Measurements from ENCODE around the gene ARHGAP23. TPM values are rescaled to one million over a fixed set of nuclear protein-coding genes. Genes with fewer than 3 reads are reported as not detected.
"Not testable (repeated sequence)": the region's sequence is repeated elsewhere in the genome, so short reads cannot be mapped to it uniquely, and the experiment has no call there.

ARHGAP23 gene
- total and polyA plus RNA-seq, 2 donors (not counting 1 experiment from before 2014, with no cell fraction given): 28.1 to 41.1 TPM

DNA sequence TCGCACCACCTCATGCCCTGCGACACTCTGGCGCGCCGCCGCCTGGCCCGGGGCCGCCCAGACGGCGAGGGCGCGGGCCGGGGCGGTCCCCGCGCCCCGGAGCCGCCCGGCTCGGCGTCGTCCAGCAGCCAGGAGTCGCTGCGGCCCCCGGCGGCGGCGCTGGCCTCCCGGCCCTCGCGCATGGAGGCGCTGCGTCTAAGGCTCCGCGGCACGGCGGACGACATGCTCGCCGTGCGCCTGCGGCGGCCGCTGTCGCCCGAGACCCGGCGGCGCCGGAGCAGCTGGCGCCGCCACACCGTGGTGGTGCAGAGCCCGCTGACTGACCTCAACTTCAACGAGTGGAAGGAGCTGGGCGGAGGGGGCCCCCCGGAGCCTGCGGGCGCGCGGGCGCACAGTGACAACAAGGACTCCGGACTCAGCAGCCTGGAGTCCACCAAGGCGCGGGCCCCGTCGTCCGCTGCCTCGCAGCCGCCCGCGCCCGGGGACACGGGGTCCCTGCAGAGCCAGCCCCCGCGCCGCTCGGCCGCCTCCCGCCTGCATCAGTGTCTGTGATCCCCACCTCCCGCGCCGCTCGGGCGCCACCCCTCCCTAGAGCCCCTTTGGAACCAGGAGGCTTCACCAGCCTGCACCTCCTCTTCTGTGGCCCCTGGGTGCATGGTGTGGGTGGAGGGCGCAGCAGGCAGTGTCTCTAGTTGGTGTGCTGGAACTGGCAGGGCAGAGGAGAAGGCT is 82.3 kb downstream of the ARHGAP23 start:
- peak overlapping the region; percentile 8 for H3K4me2 ChIP-seq (ENCODE audit: extremely low read depth, insufficient read depth, low read length)
- peak overlapping the region; percentile 4 for H3K27ac ChIP-seq (ENCODE audit: insufficient read depth, low read length)
- peaks cover 17% of the 10 kb centered on the region for H3K4me1 ChIP-seq (ENCODE audit: control insufficient read depth, extremely low read depth, insufficient read depth, low read length)
- H3K9ac ChIP-seq (ENCODE audit: insufficient read depth, low read length): no peak overlapping the region
- H3K27me3 ChIP-seq (ENCODE audit: control insufficient read depth, insufficient read depth, low read length): no peaks in the 10 kb centered on the region
- H3K9me3 ChIP-seq (ENCODE audit: control insufficient read depth, insufficient read depth, low read depth, low read length): no peaks in the 10 kb centered on the region
- no peak overlapping the region for H2AFZ ChIP-seq (ENCODE audit: low read length)
- peaks cover 9% of the 10 kb centered on the region for H3K36me3 ChIP-seq (ENCODE audit: control insufficient read depth, insufficient read depth, low read length)
- H4K20me1 ChIP-seq (ENCODE audit: control insufficient read depth, extremely low read depth, insufficient read depth, low read length): no peaks in the 10 kb centered on the region
- DNase-seq (ENCODE audit: low read depth in 2 of 2): peak; percentile 46 to 55
- H3K79me2 ChIP-seq (ENCODE audit: control insufficient read depth, insufficient read depth, low read length): no peaks in the 10 kb centered on the region
- TF ChIP-seq, protein P1, sequence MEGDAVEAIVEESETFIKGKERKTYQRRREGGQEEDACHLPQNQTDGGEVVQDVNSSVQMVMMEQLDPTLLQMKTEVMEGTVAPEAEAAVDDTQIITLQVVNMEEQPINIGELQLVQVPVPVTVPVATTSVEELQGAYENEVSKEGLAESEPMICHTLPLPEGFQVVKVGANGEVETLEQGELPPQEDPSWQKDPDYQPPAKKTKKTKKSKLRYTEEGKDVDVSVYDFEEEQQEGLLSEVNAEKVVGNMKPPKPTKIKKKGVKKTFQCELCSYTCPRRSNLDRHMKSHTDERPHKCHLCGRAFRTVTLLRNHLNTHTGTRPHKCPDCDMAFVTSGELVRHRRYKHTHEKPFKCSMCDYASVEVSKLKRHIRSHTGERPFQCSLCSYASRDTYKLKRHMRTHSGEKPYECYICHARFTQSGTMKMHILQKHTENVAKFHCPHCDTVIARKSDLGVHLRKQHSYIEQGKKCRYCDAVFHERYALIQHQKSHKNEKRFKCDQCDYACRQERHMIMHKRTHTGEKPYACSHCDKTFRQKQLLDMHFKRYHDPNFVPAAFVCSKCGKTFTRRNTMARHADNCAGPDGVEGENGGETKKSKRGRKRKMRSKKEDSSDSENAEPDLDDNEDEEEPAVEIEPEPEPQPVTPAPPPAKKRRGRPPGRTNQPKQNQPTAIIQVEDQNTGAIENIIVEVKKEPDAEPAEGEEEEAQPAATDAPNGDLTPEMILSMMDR (conservative IDR thresholded peaks at IDR 0.05 in 1 of 2, IDR thresholded peaks at IDR 0.05 in 1 of 2; ENCODE audit: low read depth in 1 of 2, low read length in 2 of 2): no peak
- no peak for TF ChIP-seq EZH2 (IDR thresholded peaks at IDR 0.05; ENCODE audit: low read length, missing control alignments)
- no peak overlapping the region for H3K4me3 ChIP-seq (replicated peaks in 1 of 4; ENCODE audit: control extremely low read depth in 1 of 4, insufficient read depth in 1 of 4, low read depth in 3 of 4, low read length in 4 of 4)

- H3K4me2 ChIP-seq (ENCODE audit: extremely low read depth, insufficient read depth, low read length): peak overlapping the region; percentile 38
- H3K27ac ChIP-seq (ENCODE audit: insufficient read depth, low read length): peak overlapping the region; percentile 28
- TF ChIP-seq, protein P1 (conservative IDR thresholded peaks at IDR 0.05 in 1 of 2, IDR thresholded peaks at IDR 0.05 in 1 of 2; ENCODE audit: low read depth in 1 of 2, low read length in 2 of 2): no peak
- no peak for TF ChIP-seq EZH2 (IDR thresholded peaks at IDR 0.05; ENCODE audit: low read length, missing control alignments)
- no peaks in the 10 kb centered on the region for H3K27me3 ChIP-seq (ENCODE audit: control insufficient read depth, insufficient read depth, low read length)
- no peak overlapping the region for H2AFZ ChIP-seq (ENCODE audit: low read length)
- no peaks in the 10 kb centered on the region for H3K9me3 ChIP-seq (ENCODE audit: control insufficient read depth, insufficient read depth, low read depth, low read length)
- H3K4me1 ChIP-seq (ENCODE audit: control insufficient read depth, extremely low read depth, insufficient read depth, low read length): peaks cover 17% of the 10 kb centered on the region
- no peak overlapping the region for H3K4me3 ChIP-seq (replicated peaks in 1 of 4; ENCODE audit: control extremely low read depth in 1 of 4, insufficient read depth in 1 of 4, low read depth in 3 of 4, low read length in 4 of 4)
- H3K9ac ChIP-seq (ENCODE audit: insufficient read depth, low read length): no peak overlapping the region
- peak; percentile 57 to 74 for DNase-seq (ENCODE audit: low read depth in 2 of 2)
- no peaks in the 10 kb centered on the region for H4K20me1 ChIP-seq (ENCODE audit: control insufficient read depth, extremely low read depth, insufficient read depth, low read length)
- no peaks in the 10 kb centered on the region for H3K79me2 ChIP-seq (ENCODE audit: control insufficient read depth, insufficient read depth, low read length)
- peaks cover 3% of the 10 kb centered on the region for H3K36me3 ChIP-seq (ENCODE audit: control insufficient read depth, insufficient read depth, low read length)
These were observed 83.2 kb downstream of the ARHGAP23 start for GRCh38 chr17:38511150-38512108.

- no peak for DNase-seq (ENCODE audit: low read depth in 2 of 2)
- no peak overlapping the region for H3K9ac ChIP-seq (ENCODE audit: insufficient read depth, low read length)
- H3K4me3 ChIP-seq (replicated peaks in 1 of 4; ENCODE audit: control extremely low read depth in 1 of 4, insufficient read depth in 1 of 4, low read depth in 3 of 4, low read length in 4 of 4): no peak overlapping the region
- H3K4me1 ChIP-seq (ENCODE audit: control insufficient read depth, extremely low read depth, insufficient read depth, low read length): peaks cover 17% of the 10 kb centered on the region
- H3K36me3 ChIP-seq (ENCODE audit: control insufficient read depth, insufficient read depth, low read length): no peaks in the 10 kb centered on the region
- no peaks in the 10 kb centered on the region for H3K79me2 ChIP-seq (ENCODE audit: control insufficient read depth, insufficient read depth, low read length)
- H2AFZ ChIP-seq (ENCODE audit: low read length): no peak overlapping the region
- TF ChIP-seq EZH2 (IDR thresholded peaks at IDR 0.05; ENCODE audit: low read length, missing control alignments): no peak
- TF ChIP-seq, protein P1 (conservative IDR thresholded peaks at IDR 0.05 in 1 of 2, IDR thresholded peaks at IDR 0.05 in 1 of 2; ENCODE audit: low read depth in 1 of 2, low read length in 2 of 2): no peak
- H3K27me3 ChIP-seq (ENCODE audit: control insufficient read depth, insufficient read depth, low read length): no peaks in the 10 kb centered on the region
- H3K9me3 ChIP-seq (ENCODE audit: control insufficient read depth, insufficient read depth, low read depth, low read length): no peaks in the 10 kb centered on the region
- H3K27ac ChIP-seq (ENCODE audit: insufficient read depth, low read length): no peak overlapping the region
- H4K20me1 ChIP-seq (ENCODE audit: control insufficient read depth, extremely low read depth, insufficient read depth, low read length): no peaks in the 10 kb centered on the region
- no peak overlapping the region for H3K4me2 ChIP-seq (ENCODE audit: extremely low read depth, insufficient read depth, low read length)
These were observed 84.3 kb downstream of the ARHGAP23 start for GRCh38 chr17:38512473-38513058.

DNA sequence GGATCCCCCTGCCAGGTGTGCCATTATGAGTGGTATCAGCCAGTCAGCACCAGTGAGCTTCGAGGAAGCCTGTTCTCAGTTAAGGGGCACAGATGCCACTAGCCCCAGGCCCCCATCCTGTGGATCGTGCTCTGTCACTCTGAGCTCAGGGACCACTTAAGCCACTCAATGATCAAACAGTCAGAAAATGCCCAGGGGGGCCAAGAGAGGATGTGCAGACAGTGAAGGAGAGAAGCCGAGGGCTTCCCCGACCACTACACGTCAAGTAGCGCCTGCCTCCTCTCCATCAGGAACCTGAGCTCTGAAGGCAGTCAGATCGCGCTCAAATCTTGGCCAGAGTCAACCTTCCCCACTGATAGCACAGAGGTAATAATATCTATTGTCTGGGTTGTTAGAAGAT is 98.3 kb downstream of the ARHGAP23 start:
- H3K9ac ChIP-seq (ENCODE audit: insufficient read depth, low read length); H4K20me1 ChIP-seq (ENCODE audit: control insufficient read depth, extremely low read depth, insufficient read depth, low read length); H3K4me1 ChIP-seq (ENCODE audit: control insufficient read depth, extremely low read depth, insufficient read depth, low read length); H3K9me3 ChIP-seq (ENCODE audit: control insufficient read depth, insufficient read depth, low read depth, low read length); H3K27ac ChIP-seq (ENCODE audit: insufficient read depth, low read length); H3K4me2 ChIP-seq (ENCODE audit: extremely low read depth, insufficient read depth, low read length); H2AFZ ChIP-seq (ENCODE audit: low read length); H3K36me3 ChIP-seq (ENCODE audit: control insufficient read depth, insufficient read depth, low read length); H3K27me3 ChIP-seq (ENCODE audit: control insufficient read depth, insufficient read depth, low read length); DNase-seq (ENCODE audit: low read depth in 2 of 2); H3K4me3 ChIP-seq (replicated peaks in 1 of 4; ENCODE audit: control extremely low read depth in 1 of 4, insufficient read depth in 1 of 4, low read depth in 3 of 4, low read length in 4 of 4); H3K79me2 ChIP-seq (ENCODE audit: control insufficient read depth, insufficient read depth, low read length): not testable (repeated sequence)
